Epithelial cell of esophagus (primary cell): ENCODE results near the gene CNTN5.

ENCODE experiments used
- DNase-seq: peaks from one replicate; pipeline ENCODE4 v3.0.0; 2010; ENCODE audit warnings: low read depth
- H3K4me3 ChIP-seq: 2 replicates; pipeline ENCODE4 v1.5.1; 2011; ENCODE audit warnings: mild to moderate bottlenecking, low read length, control low read depth
- CTCF ChIP-seq: IDR thresholded peaks from 2 replicates; pipeline ENCODE4 v1.5.1; 2011; ENCODE audit warnings: low read depth, mild to moderate bottlenecking, low read length, control low read depth, inconsistent platforms; ENCODE audit not compliant: insufficient read depth; ENCODE audit errors: missing control alignments

CNTN5 gene

GRCh38 chr11:99884750-99885149 is 864.0 kb downstream of the CNTN5 start:
- no peak overlapping the region for H3K4me3 ChIP-seq
- DNase-seq, result no peak
- TF ChIP-seq CTCF, result no peak

GRCh38 chr11:99887481-99887880 is 866.7 kb downstream of the CNTN5 start:
- no peak for DNase-seq

GRCh38 chr11:99893811-99894210 is 873.1 kb downstream of the CNTN5 start:
- no peak for DNase-seq
- no peak for TF ChIP-seq CTCF

More at GRCh38 chr11:99887481-99887880, 866.7 kb downstream of the CNTN5 start:
- H3K4me3 ChIP-seq, result no peak overlapping the region
- no peak for TF ChIP-seq CTCF

GRCh38 chr11:99901175-99901574 is 880.4 kb downstream of the CNTN5 start:
- TF ChIP-seq CTCF, result no peak
- no peak overlapping the region for H3K4me3 ChIP-seq
- DNase-seq, result no peak

More at GRCh38 chr11:99893811-99894210, 873.1 kb downstream of the CNTN5 start:
- H3K4me3 ChIP-seq, result no peak overlapping the region

GRCh38 chr11:99911116-99911515 is 890.4 kb downstream of the CNTN5 start:
- no peak for TF ChIP-seq CTCF
- H3K4me3 ChIP-seq, result no peak overlapping the region
- DNase-seq, result no peak

GRCh38 chr11:99916078-99916477 is 895.3 kb downstream of the CNTN5 start:
- DNase-seq, result no peak
- TF ChIP-seq CTCF, result no peak
- no peak overlapping the region for H3K4me3 ChIP-seq

GRCh38 chr11:99918761-99919160 is 898.0 kb downstream of the CNTN5 start:
- no peak overlapping the region for H3K4me3 ChIP-seq
- no peak for DNase-seq
- no peak for TF ChIP-seq CTCF
